Mucosa of descending colon (tissue), 3 donors: ENCODE measurements around the gene PRRG3. TPM values are rescaled to one million over a fixed set of nuclear protein-coding genes. Genes with fewer than 3 reads are reported as not detected.

Source experiments
- ATAC-seq: fragments of 200-7000 bp; cut with Tn5 transposase; one replicate; pipeline ENCODE4 v1.9.1; 2020; ENCODE audit warnings: mild to moderate bottlenecking, moderate library complexity
- DNase-seq, 3 donors: peaks; one replicate each; pipeline ENCODE4 v3.0.0-alpha.2; 2020
- H3K36me3 ChIP-seq: fragments of 200-600 bp; one replicate; pipeline ENCODE4 v1.8.0; 2021; ENCODE audit warnings: low read depth, mild to moderate bottlenecking
- H3K4me1 ChIP-seq: fragments of 200-600 bp; one replicate; pipeline ENCODE4 v1.8.0; 2021; ENCODE audit warnings: low read depth, mild to moderate bottlenecking
- H3K4me3 ChIP-seq: fragments of 200-600 bp; one replicate; pipeline ENCODE4 v1.8.0; 2021; ENCODE audit warnings: mild to moderate bottlenecking
- H3K9me3 ChIP-seq: fragments of 200-600 bp; one replicate; pipeline ENCODE4 v1.8.0; 2021; ENCODE audit warnings: mild to moderate bottlenecking
- CTCF ChIP-seq: fragments of 200-600 bp; IDR thresholded peaks from one replicate; pipeline ENCODE4 v1.8.0; 2022; ENCODE audit warnings: antibody characterized with exemption, mild to moderate bottlenecking
- intact Hi-C, 2 donors: fragments of 100-400 bp; cut with DNase I in 1 of 2; cut with micrococcal nuclease in 1 of 2; formaldehyde crosslinking; loops; one replicate each; pipeline versions ENCODE4 v1.11.0 to v1.11.1; 2022; cut with DNase I, micrococcal nuclease
- total RNA-seq, 3 donors: library from RNA; stranded (reverse); fragmentation: NEBNext Ultra II Directional in 2 of 3; extraction: Animal tissue kit (Norgen Biotek cat#: 25700) in 2 of 3; gene quantifications; one replicate each; pipeline versions ENCODE4 v1.2.1 to v1.2.4, GENCODE V29; 2021 to 2023
- donor health status: DM: no; HTN: no; CAD: no; lungs with moderate emphysema.
- donor health status: DM: no; HTN: no; CAD: no.
- donor health status: DM: no; HTN: yes; CAD: no.

Gene PRRG3
- total RNA-seq, 3 donors from 2014 or later: 0.06 to 2.8 (median 0.22) TPM

DNA sequence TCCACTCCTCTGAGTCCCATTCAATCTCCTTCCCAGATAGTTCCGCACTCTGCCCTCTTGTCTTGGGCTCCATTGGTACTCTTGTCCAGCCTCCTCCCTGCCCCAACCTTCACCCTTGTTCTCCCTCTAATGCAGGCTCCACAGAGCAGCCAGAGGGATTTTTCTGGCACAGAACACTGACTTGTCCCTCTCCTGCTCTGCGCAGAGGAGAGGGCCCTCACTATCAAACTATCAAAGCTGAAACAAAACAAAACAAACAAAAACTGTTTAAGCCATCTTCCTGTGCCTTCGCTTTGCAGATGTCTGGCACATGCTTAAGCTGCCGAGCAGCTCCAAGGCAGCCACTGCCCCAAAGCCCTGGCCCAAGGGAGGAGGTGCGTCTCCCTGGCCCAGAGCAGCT lies 42.2 kb downstream of the PRRG3 start:
- no peak for DNase-seq
- no peak for ATAC-seq
- Histone ChIP-seq H3K9me3 (no peaks in the 10 kb centered on the region), H3K4me1 (no peaks in the 10 kb centered on the region), H3K4me3 (no peak overlapping the region), H3K36me3 (no peaks in the 10 kb centered on the region)
- intact Hi-C loops: no loop called here
- TF ChIP-seq CTCF: no peak

DNA sequence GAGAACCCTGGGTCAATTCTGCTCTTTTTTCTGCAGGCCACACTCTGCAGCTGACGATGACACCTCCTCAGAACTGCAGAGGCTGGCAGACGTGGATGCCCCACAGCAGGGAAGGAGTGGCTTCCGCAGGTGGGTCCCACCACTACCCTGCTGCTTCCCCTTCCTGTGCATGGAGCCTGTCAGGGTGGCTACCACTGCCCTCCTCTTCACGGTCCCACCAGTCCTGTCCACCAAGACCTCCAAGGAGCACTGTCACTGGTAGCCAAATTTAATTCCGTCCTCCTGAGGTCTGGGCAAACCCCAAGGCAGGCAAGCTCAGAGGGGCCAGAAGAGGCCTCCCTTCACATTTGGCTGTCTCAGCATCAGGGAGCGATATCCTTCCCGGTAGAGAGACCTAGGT lies 43.5 kb downstream of the PRRG3 start:
- no peaks in the 10 kb centered on the region for H3K9me3 ChIP-seq
- DNase-seq (no peak), ATAC-seq (no peak)
- H3K36me3 ChIP-seq: no peaks in the 10 kb centered on the region
- H3K4me3 ChIP-seq: no peak overlapping the region
- H3K4me1 ChIP-seq: no peaks in the 10 kb centered on the region
- TF ChIP-seq CTCF: no peak
- intact Hi-C loops: no loop called here

- DNase-seq (no peak), ATAC-seq (no peak)
Measured at GRCh38 chrX:151741606-151742005, 46.3 kb downstream of the PRRG3 start.

GRCh38 chrX:151742311-151742710 lies 47.1 kb downstream of the PRRG3 start:
- ATAC-seq (no peak), DNase-seq (no peak)
- H3K4me3 ChIP-seq: no peak overlapping the region
- no peaks in the 10 kb centered on the region for H3K36me3 ChIP-seq
- no peaks in the 10 kb centered on the region for H3K4me1 ChIP-seq
- no peak for TF ChIP-seq CTCF
- H3K9me3 ChIP-seq: no peaks in the 10 kb centered on the region
- intact Hi-C loops: no loop called here

More at GRCh38 chrX:151741606-151742005, 46.3 kb downstream of the PRRG3 start:
- intact Hi-C loops: no loop called here
- Histone ChIP-seq H3K4me3 (no peak overlapping the region), H3K4me1 (no peaks in the 10 kb centered on the region), H3K9me3 (no peaks in the 10 kb centered on the region), H3K36me3 (no peaks in the 10 kb centered on the region)
- TF ChIP-seq CTCF: no peak

DNA sequence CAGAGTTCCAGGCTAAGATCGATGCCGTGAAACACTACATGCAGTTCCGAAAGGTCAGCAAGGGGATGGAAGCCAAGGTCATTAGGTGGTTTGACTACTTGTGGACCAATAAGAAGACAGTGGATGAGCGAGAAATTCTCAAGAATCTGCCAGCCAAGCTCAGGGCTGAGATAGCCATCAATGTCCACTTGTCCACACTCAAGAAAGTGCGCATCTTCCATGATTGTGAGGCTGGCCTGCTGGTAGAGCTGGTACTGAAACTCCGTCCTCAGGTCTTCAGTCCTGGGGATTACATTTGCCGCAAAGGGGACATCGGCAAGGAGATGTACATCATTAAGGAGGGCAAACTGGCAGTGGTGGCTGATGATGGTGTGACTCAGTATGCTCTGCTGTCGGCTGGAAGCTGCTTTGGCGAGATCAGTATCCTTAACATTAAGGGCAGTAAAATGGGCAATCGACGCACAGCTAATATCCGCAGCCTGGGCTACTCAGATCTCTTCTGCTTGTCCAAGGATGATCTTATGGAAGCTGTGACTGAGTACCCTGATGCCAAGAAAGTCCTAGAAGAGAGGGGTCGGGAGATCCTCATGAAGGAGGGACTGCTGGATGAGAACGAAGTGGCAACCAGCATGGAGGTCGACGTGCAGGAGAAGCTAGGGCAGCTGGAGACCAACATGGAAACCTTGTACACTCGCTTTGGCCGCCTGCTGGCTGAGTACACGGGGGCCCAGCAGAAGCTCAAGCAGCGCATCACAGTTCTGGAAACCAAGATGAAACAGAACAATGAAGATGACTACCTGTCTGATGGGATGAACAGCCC lies 48.6 kb downstream of the PRRG3 start:
- Histone ChIP-seq H3K9me3 (no peaks in the 10 kb centered on the region), H3K4me3 (no peak overlapping the region), H3K4me1 (no peaks in the 10 kb centered on the region), H3K36me3 (no peaks in the 10 kb centered on the region)
- DNase-seq: no peak
- intact Hi-C loops: no loop called here
- no peak for TF ChIP-seq CTCF
- no peak for ATAC-seq
